GM12892 (cell line): Measurements from ENCODE around the gene COPG1.
A peak's percentile ranks its signal among the peaks of the same experiment; 100 is the strongest.

ENCODE experiments used
- DNase-seq: peaks from one replicate; pipeline ENCODE4 v3.0.0; 2011; ENCODE audit not compliant: insufficient read length
- FAIRE-seq: peaks from 2 replicates; lab custom pipeline; 2011; peaks lifted over from hg19 to GRCh38; lab: Jason Lieb, UNC
- POLR2A ChIP-seq: IDR thresholded peaks from 2 replicates; pipeline ENCODE4 v1.6.1; 2011; ENCODE audit warnings: low read depth, low read length, control low read depth
- POLR2AphosphoS5 ChIP-seq: IDR thresholded peaks from 2 replicates; pipeline ENCODE4 v1.6.1; 2011; ENCODE audit warnings: low read depth, low read length, control low read depth
- TAF1 ChIP-seq: IDR thresholded peaks from 2 replicates; pipeline ENCODE4 v1.6.1; 2011; ENCODE audit warnings: low read depth, mild to moderate bottlenecking, control low read depth, low read length, borderline replicate concordance

Gene COPG1

DNA sequence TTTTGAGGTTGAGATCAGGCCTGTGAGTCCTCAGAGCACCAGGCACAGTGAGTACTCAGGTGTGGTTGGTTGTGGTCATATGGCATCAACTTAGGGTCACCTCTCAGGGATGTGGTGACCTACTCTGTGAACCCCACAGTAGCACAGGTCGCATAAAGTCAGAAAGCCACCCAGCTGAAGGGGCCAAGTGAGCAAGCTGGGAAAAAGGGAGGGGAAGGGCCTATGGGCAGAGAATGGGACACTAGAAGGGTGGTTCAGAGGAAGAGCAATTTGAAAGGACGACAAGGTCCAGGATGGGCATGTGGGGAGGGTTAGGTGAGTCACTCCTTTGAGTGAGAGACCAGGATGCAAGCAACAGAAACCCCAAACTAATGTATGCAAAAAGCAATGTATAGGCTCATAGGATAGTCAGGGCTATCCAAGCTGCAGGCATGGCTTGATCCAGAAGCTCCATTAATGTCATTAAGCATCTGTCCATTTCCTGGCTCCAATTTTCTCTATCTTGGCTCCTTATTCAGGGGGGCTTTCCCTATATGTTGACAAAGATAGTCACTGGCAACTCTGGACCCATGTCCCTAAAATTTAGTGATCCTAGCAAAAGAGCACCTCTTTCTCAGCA, 62.7 kb downstream of the COPG1 start:
- FAIRE-seq (no peak), DNase-seq (no peak)
- TF ChIP-seq TAF1 (no peak), POLR2AphosphoS5 (no peak), POLR2A (no peak)

DNA sequence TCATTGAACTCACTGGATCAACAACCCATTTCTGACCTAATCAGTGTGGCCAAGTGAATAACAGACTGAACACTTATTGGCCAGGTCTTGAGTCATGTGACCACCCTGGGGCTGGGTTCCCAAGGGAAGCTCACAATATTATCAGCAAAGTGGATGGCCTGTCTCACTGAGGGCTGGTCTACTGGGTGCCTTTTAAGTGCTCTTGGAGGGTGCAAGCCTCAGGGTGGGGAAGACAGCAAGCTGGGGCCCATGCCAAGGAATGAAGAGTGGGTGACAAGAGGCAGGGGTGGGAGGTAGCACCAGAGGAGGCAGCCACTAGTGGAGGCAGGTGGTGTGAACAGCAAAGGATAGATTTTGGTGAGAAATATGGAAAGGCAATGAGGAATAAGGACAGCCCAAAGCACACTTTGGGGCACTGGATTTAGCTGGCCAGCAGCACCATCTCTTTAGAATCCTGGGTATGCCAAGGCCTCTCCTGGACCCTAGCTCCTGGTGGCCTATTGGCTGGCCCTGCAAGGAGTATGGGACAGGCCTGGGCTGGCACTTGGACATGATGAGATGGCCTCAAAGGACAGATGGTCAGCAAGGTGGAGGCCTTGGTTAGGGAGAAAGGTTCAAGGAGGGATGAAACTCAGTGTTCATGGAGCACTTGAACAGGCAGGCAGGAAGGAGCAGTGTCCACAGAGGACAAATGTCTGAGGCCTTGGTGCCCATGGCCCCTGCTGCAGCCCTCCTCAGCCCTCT, 63.4 kb downstream of the COPG1 start:
- FAIRE-seq (peak; percentile 58), DNase-seq (no peak)
- TF ChIP-seq TAF1 (no peak), POLR2AphosphoS5 (no peak), POLR2A (no peak; the same call in 1 of the 2 replicates)

DNA sequence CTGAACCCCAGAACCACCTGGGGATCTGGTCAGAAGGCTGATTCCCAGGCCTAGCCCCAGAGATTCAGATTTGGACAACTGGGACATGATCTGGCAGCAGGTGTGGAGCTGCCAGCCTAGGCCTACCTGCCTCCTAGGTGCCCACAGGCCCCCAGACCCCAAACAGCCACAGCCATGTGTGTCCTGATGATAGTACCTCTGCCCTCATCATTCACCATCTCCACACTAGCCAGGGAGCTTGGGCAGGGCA, 63.9 kb downstream of the COPG1 start:
- DNase-seq (no peak), FAIRE-seq (no peak)
- TF ChIP-seq POLR2A (no peak), POLR2AphosphoS5 (peak; percentile 66; the same call in 1 of the 2 replicates)

DNA sequence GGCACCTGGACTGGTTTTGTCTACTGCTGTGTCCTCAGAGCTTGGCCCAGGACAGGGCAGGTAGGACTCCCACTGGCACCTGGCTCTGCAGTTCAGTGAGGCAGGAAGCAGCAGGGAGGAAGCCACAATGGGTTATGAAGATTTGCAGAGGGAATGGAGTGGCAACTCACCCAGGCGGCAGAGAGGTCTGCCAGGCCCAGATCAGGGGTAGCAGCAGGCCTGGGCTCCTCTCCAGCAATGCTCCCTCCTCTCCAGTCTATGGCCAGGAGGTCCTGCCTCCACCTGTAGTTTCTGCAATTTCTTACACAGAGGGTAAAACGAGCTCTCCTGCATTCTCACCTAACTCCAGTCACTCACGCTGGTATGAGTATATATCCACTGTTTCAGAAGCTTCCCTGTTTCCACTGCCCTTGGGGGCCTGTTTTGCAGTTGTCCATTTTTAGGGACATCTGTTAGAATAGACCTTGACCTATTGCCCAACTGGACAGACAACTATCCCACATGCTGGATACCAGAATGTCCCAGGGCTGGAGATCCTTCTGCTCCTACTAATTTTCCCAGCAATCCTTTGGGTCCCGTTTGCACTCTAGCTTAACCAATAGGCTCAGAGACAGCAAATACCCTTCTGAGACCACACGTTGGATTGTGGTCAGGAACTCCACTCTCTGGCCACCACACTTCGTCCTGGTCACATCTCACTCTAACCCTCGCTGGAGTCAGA, 64.4 kb downstream of the COPG1 start:
- FAIRE-seq (no peak), DNase-seq (no peak)
- TF ChIP-seq POLR2A (peak; percentile 78), TAF1 (no peak), POLR2AphosphoS5 (peak; percentile 71)

DNA sequence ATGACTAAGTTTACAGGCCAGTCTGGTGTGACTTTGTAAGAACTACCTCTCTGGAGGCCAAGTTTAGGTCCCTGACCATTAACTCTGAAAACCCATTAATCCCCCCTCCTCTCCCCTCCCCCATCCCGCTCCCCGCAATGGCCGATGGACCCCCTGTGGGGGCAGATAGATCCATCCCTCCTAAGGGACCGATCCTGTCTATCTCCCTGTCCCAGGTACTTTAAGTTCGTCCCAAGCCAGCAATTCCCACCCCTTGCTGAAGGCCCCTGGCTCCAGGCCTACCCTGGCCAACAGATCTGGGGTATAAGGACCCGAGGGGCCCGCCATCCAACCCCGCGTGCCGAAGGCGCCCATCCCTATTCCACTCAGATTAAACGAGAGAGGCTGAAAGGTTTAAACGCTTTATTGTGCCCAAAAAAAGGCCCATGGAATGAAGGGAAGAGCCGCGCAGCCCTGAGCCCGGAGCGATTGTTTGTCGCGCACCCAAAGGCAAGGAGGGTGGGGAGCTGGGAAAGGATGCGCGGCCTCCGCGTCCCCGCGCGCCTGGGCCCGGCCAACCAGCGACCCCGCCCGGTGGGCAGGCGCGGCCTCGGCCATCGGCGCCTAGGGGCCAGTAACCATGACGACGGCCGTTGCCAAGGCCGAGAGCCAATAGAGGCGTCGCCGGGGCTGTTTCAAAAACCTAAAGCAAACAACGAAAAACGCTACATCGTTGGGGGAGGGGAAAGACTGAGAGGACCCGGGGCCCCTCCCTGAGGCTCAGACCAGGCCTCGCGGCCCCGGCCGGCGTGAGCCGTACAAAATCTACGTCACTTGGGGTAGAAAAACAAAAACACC, 65.2 kb downstream of the COPG1 start:
- peak; percentile 44 for FAIRE-seq
- TF ChIP-seq TAF1 (0 out of 2 replicates have a peak, but pooled peaks have one; percentile 40), POLR2AphosphoS5 (no peak; the same call in 1 of the 2 replicates), POLR2A (no peak; the same call in 1 of the 2 replicates)

DNA sequence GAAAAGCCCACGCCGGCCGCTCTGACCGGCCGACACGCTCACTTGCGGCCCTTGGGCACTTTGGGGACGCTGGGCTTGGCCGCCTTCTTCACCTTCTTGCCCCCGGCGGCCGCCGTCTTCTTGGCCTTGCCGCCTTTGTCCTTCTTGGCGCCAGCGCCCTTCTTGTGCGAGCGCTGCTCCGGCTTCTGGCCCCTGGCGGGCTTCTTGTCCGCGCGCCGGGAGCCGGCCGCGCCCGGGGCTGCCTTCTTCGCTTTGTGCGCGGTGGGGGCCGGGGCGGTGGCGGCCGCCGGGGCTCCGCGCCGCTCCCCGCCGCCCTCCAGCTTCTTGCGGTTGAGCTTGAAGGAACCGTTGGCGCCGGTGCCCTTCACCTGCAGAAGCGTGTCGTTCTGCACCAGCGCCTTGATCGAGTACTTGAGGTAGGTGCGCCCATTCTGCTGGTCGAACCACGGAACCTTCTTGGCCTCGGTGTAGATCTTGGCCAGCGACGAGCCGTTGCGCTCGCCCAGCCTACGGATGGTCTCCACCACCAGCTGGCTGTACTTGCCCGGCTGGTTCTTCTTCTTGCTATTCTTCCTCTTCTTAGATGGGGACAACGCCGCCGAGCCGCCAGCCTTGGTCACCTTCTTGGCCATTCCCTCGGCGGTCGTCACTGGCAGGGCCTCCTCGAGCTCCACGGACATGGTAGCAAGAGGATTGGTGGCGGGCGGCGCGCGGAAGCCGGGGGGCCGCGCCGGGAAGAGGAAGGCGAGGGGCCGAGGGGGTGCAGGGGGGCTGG, 66.0 kb downstream of the COPG1 start:
- DNase-seq (no peak), FAIRE-seq (peak; percentile 70)
- peak; percentile 2 for TF ChIP-seq POLR2A
- TF ChIP-seq TAF1 = no peak
- TF ChIP-seq POLR2AphosphoS5 = peak; percentile 60; the same call in 1 of the 2 replicates

More for the DNA sequence above, 65.2 kb downstream of the COPG1 start:
- DNase-seq = peak; percentile 65

DNA sequence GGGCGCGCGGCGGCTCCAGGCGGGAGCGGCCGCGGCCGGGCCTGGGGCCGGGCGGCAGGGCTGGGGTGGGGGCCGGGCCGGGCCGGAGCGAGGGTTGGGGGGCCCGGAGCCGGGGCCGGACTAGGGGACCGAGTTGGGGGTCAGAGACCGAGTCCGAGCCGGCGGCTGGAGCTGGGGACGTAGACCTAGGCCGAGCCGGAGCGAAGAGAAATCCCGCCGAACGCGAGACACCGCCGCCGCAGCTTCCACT, 66.5 kb downstream of the COPG1 start:
- FAIRE-seq (no peak), DNase-seq (no peak)
- TF ChIP-seq POLR2A (peak; percentile 99; the same call in 1 of the 2 replicates), POLR2AphosphoS5 (peak; percentile 99), TAF1 (no peak)

GRCh38 chr3:129316248-129317013, 67.0 kb downstream of the COPG1 start:
- TF ChIP-seq POLR2A = no peak; the same call in 1 of the 2 replicates
- TF ChIP-seq TAF1 = peak; percentile 79
- peak; percentile 74 for DNase-seq
- FAIRE-seq = peak; percentile 92

DNA sequence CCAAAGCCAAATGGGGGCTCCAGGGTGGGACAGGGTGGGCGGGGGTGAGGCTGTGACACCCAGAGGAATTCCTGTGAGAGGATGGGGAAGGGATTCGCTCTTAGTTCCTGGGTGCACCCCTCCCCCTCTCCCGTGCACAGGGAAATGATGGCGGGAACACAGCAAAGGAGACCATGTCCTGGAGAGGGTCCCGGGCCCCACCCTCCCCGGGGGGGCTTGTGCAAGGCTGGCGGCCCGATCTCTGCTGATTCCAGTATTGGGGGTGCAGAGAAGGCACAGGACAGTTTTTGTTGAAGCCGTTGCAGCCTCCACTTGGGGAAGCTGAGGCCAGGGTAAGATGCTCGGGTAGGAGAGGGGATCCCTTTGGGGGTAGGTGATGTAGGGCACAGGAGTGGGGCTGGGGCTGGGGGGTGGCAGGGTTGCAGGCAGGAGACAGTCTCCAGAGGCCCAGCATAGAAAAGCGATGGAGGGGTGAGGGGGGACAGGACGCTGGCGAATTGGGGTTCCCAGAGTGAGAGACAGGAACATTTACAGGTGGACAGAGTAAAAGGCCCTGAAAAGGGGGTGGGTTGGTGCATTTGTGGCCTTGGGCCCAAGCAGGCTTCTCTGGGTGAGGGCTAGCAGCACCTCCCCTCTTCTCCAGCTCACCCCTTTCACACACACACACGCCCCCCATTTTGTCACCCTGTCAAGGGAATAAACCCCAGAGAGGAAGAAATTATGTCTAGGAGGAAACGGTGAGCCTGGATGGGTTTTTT, 67.8 kb downstream of the COPG1 start:
- FAIRE-seq (no peak), DNase-seq (no peak)
- TF ChIP-seq TAF1 (no peak), POLR2AphosphoS5 (no peak), POLR2A (no peak)

- FAIRE-seq (peak; percentile 27), DNase-seq (no peak)
- TF ChIP-seq POLR2AphosphoS5 (no peak), TAF1 (no peak), POLR2A (no peak)
Measured at GRCh38 chr3:129317848-129318247, 68.4 kb downstream of the COPG1 start.
